WERI-Rb-1 (cell line): Measurements from ENCODE around the gene GRIN2C.

ENCODE experiments used
- DNase-seq: peaks from one replicate; pipeline ENCODE4 v3.0.0-alpha.2; 2020
- H3K27ac ChIP-seq: fragments of 250-450 bp; sonication (Bioruptor Pico); 2 replicates; pipeline ENCODE4 v1.5.1; 2020; ENCODE audit warnings: mild to moderate bottlenecking, moderate library complexity
- H3K27me3 ChIP-seq: fragments of 250-450 bp; sonication (Bioruptor Pico); 2 replicates; pipeline ENCODE4 v1.5.1; 2021; ENCODE audit warnings: mild to moderate bottlenecking, low read depth, moderate library complexity; ENCODE audit not compliant: insufficient read depth, severe bottlenecking
- H3K36me3 ChIP-seq: fragments of 250-450 bp; sonication (Bioruptor Pico); 2 replicates; pipeline ENCODE4 v1.5.1; 2020; ENCODE audit warnings: mild to moderate bottlenecking, moderate library complexity
- H3K4me3 ChIP-seq: 2 replicates; pipeline ENCODE4 v1.5.1; 2011; ENCODE audit warnings: low read depth, mild to moderate bottlenecking, control low read depth, low read length
- H3K9me3 ChIP-seq: fragments of 250-450 bp; sonication (Bioruptor Pico); 2 replicates; pipeline ENCODE4 v1.5.1; 2021; ENCODE audit warnings: mild to moderate bottlenecking, moderate library complexity; ENCODE audit not compliant: severe bottlenecking
- CTCF ChIP-seq: IDR thresholded peaks from 2 replicates; pipeline ENCODE4 v1.5.1; 2011; ENCODE audit warnings: low read depth, mild to moderate bottlenecking, control low read depth, inconsistent platforms, low read length

Gene GRIN2C

GRCh38 chr17:74853048-74853397 is 6.7 kb downstream of the GRIN2C start:
- Histone ChIP-seq H3K36me3 (no peaks in the 10 kb centered on the region), H3K27ac (no peak overlapping the region), H3K9me3 (no peaks in the 10 kb centered on the region), H3K4me3 (no peak overlapping the region), H3K27me3 (no peaks in the 10 kb centered on the region)
- no peak for DNase-seq
- no peak for TF ChIP-seq CTCF

- DNase-seq = no peak
Observed at GRCh38 chr17:74852237-74853047, 7.2 kb downstream of the GRIN2C start.

GRCh38 chr17:74851612-74852236 is 8.0 kb downstream of the GRIN2C start:
- no peak for TF ChIP-seq CTCF
- no peak overlapping the region for H3K4me3 ChIP-seq
- H3K27ac ChIP-seq = no peak overlapping the region
- DNase-seq = no peak
- H3K9me3 ChIP-seq = no peaks in the 10 kb centered on the region
- no peaks in the 10 kb centered on the region for H3K27me3 ChIP-seq
- H3K36me3 ChIP-seq = no peaks in the 10 kb centered on the region

More at GRCh38 chr17:74852237-74853047, 7.2 kb downstream of the GRIN2C start:
- H3K36me3 ChIP-seq = no peaks in the 10 kb centered on the region
- no peaks in the 10 kb centered on the region for H3K27me3 ChIP-seq
- H3K9me3 ChIP-seq = no peaks in the 10 kb centered on the region
- no peak overlapping the region for H3K27ac ChIP-seq
- H3K4me3 ChIP-seq = no peak overlapping the region
- no peak for TF ChIP-seq CTCF

- Histone ChIP-seq H3K27me3 (no peaks in the 10 kb centered on the region), H3K27ac (no peak overlapping the region), H3K36me3 (no peaks in the 10 kb centered on the region), H3K4me3 (no peak overlapping the region), H3K9me3 (no peaks in the 10 kb centered on the region)
- TF ChIP-seq CTCF = no peak
- no peak for DNase-seq
Observed at GRCh38 chr17:74850914-74851313, 8.8 kb downstream of the GRIN2C start.

GRCh38 chr17:74850310-74850709 is 9.4 kb downstream of the GRIN2C start:
- H3K36me3 ChIP-seq = no peaks in the 10 kb centered on the region
- no peak for TF ChIP-seq CTCF
- H3K27me3 ChIP-seq = no peaks in the 10 kb centered on the region
- no peaks in the 10 kb centered on the region for H3K9me3 ChIP-seq
- H3K27ac ChIP-seq = no peak overlapping the region
- no peak overlapping the region for H3K4me3 ChIP-seq
- DNase-seq = no peak
